Measurements from ENCODE around the gene PNLDC1.
"Not testable (repeated sequence)": the region's sequence is repeated elsewhere in the genome, so short reads cannot be mapped to it uniquely, and the experiment has no call there.

Gene PNLDC1

DNA sequence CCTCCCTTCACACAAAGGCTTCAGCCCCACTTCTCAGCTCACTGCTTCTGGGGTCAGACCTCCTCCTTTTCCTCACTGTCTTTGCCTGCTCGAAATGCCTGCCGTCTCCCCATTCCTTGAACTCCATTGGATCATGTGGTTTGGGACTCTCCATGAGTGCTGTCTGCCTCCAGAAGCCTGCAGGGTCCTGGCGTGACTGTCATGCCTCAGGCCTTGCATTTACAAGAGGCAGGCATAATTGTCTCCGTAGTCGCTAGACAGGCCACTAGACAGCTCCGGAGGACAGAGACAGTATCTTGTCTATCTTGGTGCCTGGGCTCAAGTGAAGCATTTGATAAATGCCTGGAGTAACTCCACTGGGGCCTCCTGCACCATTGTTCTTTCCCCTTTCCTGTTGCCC is 15.3 kb downstream of the PNLDC1 start:
- TF ChIP-seq, protein P1, sequence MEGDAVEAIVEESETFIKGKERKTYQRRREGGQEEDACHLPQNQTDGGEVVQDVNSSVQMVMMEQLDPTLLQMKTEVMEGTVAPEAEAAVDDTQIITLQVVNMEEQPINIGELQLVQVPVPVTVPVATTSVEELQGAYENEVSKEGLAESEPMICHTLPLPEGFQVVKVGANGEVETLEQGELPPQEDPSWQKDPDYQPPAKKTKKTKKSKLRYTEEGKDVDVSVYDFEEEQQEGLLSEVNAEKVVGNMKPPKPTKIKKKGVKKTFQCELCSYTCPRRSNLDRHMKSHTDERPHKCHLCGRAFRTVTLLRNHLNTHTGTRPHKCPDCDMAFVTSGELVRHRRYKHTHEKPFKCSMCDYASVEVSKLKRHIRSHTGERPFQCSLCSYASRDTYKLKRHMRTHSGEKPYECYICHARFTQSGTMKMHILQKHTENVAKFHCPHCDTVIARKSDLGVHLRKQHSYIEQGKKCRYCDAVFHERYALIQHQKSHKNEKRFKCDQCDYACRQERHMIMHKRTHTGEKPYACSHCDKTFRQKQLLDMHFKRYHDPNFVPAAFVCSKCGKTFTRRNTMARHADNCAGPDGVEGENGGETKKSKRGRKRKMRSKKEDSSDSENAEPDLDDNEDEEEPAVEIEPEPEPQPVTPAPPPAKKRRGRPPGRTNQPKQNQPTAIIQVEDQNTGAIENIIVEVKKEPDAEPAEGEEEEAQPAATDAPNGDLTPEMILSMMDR (IDR thresholded peaks at IDR 0.05; ENCODE audit: low read depth, low read length): no peak
- DNase-seq (ENCODE audit: extremely low read depth, low read depth): no peak

DNA sequence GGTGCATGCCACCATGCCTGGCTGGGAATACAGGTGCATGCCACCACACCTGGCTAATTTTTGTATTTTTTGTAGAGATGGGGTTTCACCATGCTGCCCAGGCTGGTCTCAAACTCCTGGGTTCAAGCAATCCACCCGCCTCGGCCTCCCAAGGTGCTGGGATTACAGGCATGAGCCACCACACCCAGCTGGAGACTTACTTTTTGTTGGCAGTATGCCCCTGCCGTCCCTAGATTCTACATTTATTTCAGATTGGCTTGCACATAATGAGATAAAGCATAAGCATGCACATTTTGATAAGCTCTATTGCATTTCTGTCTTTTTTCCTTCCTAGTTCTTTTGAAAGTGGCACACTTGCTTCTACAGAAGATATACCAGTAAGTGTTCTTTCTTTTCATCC is 16.7 kb downstream of the PNLDC1 start:
- DNase-seq (ENCODE audit: extremely low read depth, low read depth): not testable (repeated sequence)

DNA sequence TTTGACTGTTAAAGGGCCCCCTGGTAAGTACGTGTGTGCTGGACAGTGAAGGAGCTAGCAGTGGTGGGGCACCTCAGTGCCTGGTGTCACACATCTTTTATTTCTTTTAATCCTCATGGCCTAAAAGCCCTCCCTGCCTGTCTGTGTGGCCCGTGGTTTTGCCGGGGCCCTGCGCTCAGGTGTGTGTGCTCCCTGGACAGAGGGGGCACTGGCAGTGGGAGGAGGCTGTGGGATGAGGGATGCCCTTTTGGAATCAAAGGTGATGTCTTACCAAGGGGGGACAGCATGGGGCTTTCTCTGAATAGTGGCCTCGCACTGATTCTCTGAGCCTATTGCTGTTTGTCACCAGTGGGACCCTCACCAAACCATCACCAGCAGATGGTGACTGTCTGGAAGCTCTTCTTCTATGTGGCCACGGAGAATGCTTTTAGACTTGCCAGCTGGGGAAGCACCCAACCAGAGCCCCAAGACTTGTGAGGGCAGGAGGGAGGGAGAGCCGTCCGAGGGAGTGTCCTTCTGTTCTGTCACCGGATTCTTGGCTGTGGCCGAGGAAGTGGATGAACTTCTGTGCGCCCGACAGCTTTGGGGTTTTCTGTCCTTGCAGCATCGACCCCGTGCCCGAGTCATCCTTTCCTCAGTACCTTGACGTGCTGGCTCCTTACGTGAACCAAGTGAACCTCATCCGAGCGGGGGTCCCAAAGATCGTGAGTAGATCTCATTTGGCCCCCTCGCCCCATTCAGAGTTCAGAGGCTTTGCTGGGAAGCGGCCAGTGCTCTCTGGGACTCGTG is 18.1 kb downstream of the PNLDC1 start:
- TF ChIP-seq, protein P1 (IDR thresholded peaks at IDR 0.05; ENCODE audit: low read depth, low read length): no peak

DNA sequence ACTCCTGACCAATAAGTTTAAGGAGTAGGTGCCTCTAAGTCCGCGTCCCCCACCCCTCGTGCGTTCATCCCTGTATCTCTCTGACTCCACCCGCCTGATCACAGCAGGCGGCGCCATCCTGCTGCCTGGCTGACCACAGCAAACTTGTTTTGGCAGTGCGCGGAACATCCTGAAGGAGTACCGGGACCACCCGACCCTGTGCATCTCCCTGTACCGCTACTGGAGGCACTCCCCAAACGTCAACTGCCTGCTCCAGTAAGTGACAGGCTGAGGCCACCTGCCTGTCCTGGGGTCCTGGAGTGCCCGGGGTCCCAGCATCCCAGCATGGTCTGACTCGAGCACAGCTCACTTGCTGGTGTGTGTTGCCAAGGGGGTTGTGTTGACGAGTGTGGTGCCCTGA is 19.0 kb downstream of the PNLDC1 start:
- TF ChIP-seq, protein P1 (IDR thresholded peaks at IDR 0.05; ENCODE audit: low read depth, low read length): no peak
- DNase-seq (ENCODE audit: extremely low read depth, low read depth): no peak

More for the DNA sequence above, 18.1 kb downstream of the PNLDC1 start:
- DNase-seq (ENCODE audit: extremely low read depth, low read depth): no peak

DNA sequence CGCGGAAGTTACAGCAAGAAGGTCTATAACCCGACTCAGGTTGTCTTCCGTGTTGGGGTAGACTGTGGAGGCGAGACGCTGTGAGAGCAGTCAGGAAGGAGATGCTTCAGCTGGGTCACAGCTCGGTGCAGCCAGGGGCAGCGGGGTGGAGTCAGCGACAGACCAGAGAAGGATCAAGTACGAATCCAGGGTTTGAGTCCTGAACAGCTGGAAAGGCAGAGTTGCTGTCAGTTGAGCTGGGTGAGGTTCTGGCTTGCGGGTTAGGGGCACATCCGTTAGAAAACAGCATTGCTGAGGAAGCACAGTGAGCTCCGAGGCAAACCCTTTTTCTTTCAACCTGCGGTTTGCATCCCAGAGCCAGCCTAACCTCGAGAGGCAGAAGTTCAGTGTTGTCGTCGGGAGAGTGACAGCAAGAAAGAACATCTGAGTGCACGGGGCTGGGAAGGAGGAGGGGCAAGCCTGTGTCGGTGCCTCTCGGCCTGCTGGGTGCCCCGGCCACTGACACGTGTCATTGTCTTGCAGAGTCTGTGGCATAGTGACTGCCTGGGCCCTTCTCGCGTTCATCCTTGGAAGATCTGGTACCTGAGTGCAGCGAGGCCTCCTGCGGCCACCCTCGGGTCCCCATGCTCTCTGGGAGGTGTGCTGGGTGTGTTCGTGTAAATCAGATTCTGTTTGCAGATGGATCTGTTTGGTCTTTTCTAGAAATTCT is 20.0 kb downstream of the PNLDC1 start:
- no peak for DNase-seq (ENCODE audit: extremely low read depth, low read depth)
- TF ChIP-seq, protein P1 (IDR thresholded peaks at IDR 0.05; ENCODE audit: low read depth, low read length): no peak

DNA sequence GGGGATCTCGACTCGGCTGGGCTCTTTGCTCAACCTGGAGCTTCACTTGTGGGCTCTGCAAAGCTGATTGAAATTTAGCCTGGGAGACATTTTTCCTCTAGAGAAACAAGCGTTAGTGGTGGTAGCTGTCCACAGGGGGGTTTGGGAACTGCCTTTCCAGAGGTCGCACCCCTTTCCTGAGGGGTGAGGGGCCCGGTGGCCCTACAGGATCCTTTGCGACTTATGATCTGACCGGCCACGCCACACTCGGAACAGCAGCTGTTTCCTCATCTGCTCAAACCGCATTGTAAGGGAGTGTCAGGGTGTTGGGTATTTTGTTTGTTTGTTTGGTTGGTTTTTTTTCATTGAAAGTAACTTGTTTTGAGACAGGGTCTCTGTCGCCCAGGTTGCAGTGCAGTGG is 21.0 kb downstream of the PNLDC1 start:
- TF ChIP-seq, protein P1 (IDR thresholded peaks at IDR 0.05; ENCODE audit: low read depth, low read length): no peak
- DNase-seq (ENCODE audit: extremely low read depth, low read depth): no peak

DNA sequence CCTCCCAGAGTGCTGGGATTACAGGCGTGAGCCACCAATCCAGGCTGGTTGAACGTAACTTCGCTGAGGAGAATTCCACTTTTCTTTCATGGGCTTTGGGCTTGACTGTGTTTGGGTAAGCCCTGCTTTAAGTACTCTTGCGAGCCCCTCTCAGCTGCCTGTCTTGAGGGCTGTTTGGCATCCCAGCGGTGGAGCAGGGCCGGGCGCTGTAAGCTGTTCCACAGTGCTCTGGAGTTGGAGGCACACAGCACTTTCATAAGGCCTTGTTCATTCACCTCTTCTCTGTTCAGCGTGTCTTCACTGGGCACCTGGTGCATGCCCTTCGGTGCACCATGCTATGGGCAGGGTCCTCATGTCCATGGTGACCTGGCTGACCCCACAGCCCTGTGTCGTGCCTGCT is 21.6 kb downstream of the PNLDC1 start:
- TF ChIP-seq, protein P1 (IDR thresholded peaks at IDR 0.05; ENCODE audit: low read depth, low read length): no peak
- DNase-seq (ENCODE audit: extremely low read depth, low read depth): no peak

Measured in AG09319 (cell line).